ENCODE data around the gene EXOSC5.
"Not testable (repeated sequence)": the region's sequence is repeated elsewhere in the genome, so short reads cannot be mapped to it uniquely, and the experiment has no call there.

The EXOSC5 gene

GRCh38 chr19:41411100-41411967 is 14.2 kb upstream of the EXOSC5 start:
- TF ChIP-seq, protein P1, sequence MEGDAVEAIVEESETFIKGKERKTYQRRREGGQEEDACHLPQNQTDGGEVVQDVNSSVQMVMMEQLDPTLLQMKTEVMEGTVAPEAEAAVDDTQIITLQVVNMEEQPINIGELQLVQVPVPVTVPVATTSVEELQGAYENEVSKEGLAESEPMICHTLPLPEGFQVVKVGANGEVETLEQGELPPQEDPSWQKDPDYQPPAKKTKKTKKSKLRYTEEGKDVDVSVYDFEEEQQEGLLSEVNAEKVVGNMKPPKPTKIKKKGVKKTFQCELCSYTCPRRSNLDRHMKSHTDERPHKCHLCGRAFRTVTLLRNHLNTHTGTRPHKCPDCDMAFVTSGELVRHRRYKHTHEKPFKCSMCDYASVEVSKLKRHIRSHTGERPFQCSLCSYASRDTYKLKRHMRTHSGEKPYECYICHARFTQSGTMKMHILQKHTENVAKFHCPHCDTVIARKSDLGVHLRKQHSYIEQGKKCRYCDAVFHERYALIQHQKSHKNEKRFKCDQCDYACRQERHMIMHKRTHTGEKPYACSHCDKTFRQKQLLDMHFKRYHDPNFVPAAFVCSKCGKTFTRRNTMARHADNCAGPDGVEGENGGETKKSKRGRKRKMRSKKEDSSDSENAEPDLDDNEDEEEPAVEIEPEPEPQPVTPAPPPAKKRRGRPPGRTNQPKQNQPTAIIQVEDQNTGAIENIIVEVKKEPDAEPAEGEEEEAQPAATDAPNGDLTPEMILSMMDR (IDR thresholded peaks at IDR 0.05; ENCODE audit: insufficient read depth, low read length, poor library complexity, severe bottlenecking): no peak

DNA sequence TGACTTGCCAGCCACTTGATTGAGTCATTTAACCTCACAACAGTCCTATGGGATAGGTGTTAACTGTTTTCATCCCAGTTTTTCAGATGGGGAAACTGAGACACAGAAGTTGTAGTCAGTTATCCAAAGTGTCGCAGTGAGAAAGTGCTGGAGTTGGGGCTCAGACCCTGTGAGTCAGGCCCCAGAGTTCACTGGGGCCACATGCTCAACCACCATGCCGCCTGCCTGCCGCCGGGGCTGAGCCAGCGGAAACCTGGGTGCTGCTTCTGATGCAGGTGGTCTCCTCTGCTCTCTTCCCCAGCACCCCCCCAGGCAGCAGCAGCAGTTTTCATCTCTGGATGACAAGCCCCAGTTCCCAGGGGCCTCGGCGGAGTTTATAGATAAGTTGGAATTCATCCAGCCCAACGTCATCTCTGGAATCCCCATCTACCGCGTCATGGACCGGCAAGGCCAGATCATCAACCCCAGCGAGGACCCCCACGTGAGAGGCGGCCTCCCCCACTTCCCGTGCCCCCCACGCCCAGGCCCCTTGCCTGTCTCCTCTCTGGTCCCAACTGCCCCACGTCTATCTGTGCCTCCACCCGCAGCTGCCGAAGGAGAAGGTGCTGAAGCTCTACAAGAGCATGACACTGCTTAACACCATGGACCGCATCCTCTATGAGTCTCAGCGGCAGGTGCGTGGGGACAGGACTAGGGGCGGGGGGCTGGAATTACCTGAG is 13.3 kb upstream of the EXOSC5 start:
- no peaks in the 10 kb centered on the region for H3K9me2 ChIP-seq (replicated peaks; ENCODE audit: insufficient read depth, low read length)

More at GRCh38 chr19:41411100-41411967, 14.2 kb upstream of the EXOSC5 start:
- H3F3A ChIP-seq (ENCODE audit: insufficient read depth): no peaks in the 10 kb centered on the region
- no peaks in the 10 kb centered on the region for H3K27me3 ChIP-seq (ENCODE audit: low read length)
- no peak overlapping the region for H3K27ac ChIP-seq (ENCODE audit: low read depth, low read length)
- no peak overlapping the region for H3K4me2 ChIP-seq (ENCODE audit: low read depth, low read length, poor library complexity, severe bottlenecking)
- H3K36me3 ChIP-seq (ENCODE audit: low read length): no peaks in the 10 kb centered on the region
- H2AFZ ChIP-seq (ENCODE audit: low read depth, low read length, severe bottlenecking): no peak overlapping the region
- no peaks in the 10 kb centered on the region for H3K79me2 ChIP-seq (ENCODE audit: insufficient read depth, low read length)
- no peaks in the 10 kb centered on the region for H3K9me3 ChIP-seq (ENCODE audit: insufficient read depth, low read length)
- H3K9me2 ChIP-seq (replicated peaks; ENCODE audit: insufficient read depth, low read length): no peaks in the 10 kb centered on the region
- H3K9ac ChIP-seq (ENCODE audit: low read length): no peak overlapping the region
- no peak overlapping the region for H3K4me3 ChIP-seq (ENCODE audit: insufficient read depth, low read length, poor library complexity, severe bottlenecking)
- H4K20me1 ChIP-seq (ENCODE audit: low read depth, low read length): no peaks in the 10 kb centered on the region

DNA sequence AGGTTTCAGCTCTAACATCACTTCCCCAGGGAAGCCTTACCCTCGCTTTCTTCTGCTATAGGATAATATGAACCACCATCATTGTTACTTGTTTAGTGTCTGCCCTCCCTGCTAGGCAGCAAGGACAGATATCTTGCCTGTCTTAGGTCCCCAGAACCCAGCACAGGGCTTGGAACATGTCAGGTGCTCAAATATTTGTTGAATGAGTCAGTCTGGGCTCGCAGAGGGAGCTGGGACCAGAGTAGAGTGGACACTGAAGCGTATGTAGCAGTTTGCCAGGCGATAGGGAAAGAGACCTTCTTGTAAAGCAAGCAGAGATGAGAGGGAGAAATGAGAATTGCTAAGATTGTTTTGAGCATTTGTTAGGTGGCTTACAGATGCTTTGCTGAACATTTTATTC is 12.1 kb upstream of the EXOSC5 start:
- no peak overlapping the region for H2AFZ ChIP-seq (ENCODE audit: low read depth, low read length, severe bottlenecking)
- H3K4me2 ChIP-seq (ENCODE audit: low read depth, low read length, poor library complexity, severe bottlenecking): no peak overlapping the region
- H3K9ac ChIP-seq (ENCODE audit: low read length): no peak overlapping the region
- H3K27ac ChIP-seq (ENCODE audit: low read depth, low read length): no peak overlapping the region
- TF ChIP-seq, protein P1 (IDR thresholded peaks at IDR 0.05; ENCODE audit: insufficient read depth, low read length, poor library complexity, severe bottlenecking): no peak
- no peak for TF ChIP-seq EZH2phosphoT487 (conservative IDR thresholded peaks at IDR 0.05; ENCODE audit: low read length)
- no peaks in the 10 kb centered on the region for H3F3A ChIP-seq (ENCODE audit: insufficient read depth)
- H3K27me3 ChIP-seq (ENCODE audit: low read length): no peaks in the 10 kb centered on the region
- no peaks in the 10 kb centered on the region for H3K79me2 ChIP-seq (ENCODE audit: insufficient read depth, low read length)
- H3K36me3 ChIP-seq (ENCODE audit: low read length): no peaks in the 10 kb centered on the region
- no peaks in the 10 kb centered on the region for H4K20me1 ChIP-seq (ENCODE audit: low read depth, low read length)
- no peaks in the 10 kb centered on the region for H3K9me3 ChIP-seq (ENCODE audit: insufficient read depth, low read length)
- no peak overlapping the region for H3K4me3 ChIP-seq (ENCODE audit: insufficient read depth, low read length, poor library complexity, severe bottlenecking)
- no peaks in the 10 kb centered on the region for H3K9me2 ChIP-seq (replicated peaks; ENCODE audit: insufficient read depth, low read length)

More for the DNA sequence above, 13.3 kb upstream of the EXOSC5 start:
- no peaks in the 10 kb centered on the region for H3K27me3 ChIP-seq (ENCODE audit: low read length)
- H3K36me3 ChIP-seq (ENCODE audit: low read length): no peaks in the 10 kb centered on the region
- H2AFZ ChIP-seq (ENCODE audit: low read depth, low read length, severe bottlenecking): no peak overlapping the region
- no peaks in the 10 kb centered on the region for H3K9me3 ChIP-seq (ENCODE audit: insufficient read depth, low read length)
- H3K4me3 ChIP-seq (ENCODE audit: insufficient read depth, low read length, poor library complexity, severe bottlenecking): no peak overlapping the region
- H3K4me2 ChIP-seq (ENCODE audit: low read depth, low read length, poor library complexity, severe bottlenecking): no peak overlapping the region
- no peaks in the 10 kb centered on the region for H4K20me1 ChIP-seq (ENCODE audit: low read depth, low read length)
- no peaks in the 10 kb centered on the region for H3K79me2 ChIP-seq (ENCODE audit: insufficient read depth, low read length)
- TF ChIP-seq, protein P1 (IDR thresholded peaks at IDR 0.05; ENCODE audit: insufficient read depth, low read length, poor library complexity, severe bottlenecking): no peak
- TF ChIP-seq EZH2phosphoT487 (conservative IDR thresholded peaks at IDR 0.05; ENCODE audit: low read length): no peak
- H3K27ac ChIP-seq (ENCODE audit: low read depth, low read length): no peak overlapping the region
- H3F3A ChIP-seq (ENCODE audit: insufficient read depth): no peaks in the 10 kb centered on the region
- no peak overlapping the region for H3K9ac ChIP-seq (ENCODE audit: low read length)

DNA sequence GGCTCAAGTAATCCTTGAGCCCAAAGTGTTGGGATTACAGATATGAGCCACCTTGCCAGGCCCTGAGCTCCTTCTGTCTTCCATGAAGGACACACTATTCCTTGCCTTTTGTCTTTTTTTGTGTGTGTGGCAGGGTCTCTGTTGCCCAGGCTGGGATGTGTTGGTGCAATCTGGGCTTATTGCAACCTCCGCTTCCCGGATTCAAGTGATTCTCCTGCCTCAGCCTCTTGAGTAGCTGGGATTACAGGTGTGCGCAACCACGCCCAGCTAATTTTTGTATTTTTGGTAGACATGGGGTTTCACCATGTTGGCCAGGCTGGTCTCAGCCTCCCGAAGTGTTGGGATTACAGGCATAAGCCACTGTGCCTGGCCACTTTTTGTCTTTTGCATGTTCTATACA is 11.7 kb upstream of the EXOSC5 start:
- H3F3A ChIP-seq (ENCODE audit: insufficient read depth); H3K27ac ChIP-seq (ENCODE audit: low read depth, low read length); H3K36me3 ChIP-seq (ENCODE audit: low read length): not testable (repeated sequence)

More for the DNA sequence above, 11.7 kb upstream of the EXOSC5 start:
- not testable (repeated sequence) for H3K4me2 ChIP-seq (ENCODE audit: low read depth, low read length, poor library complexity, severe bottlenecking); H3K4me3 ChIP-seq (ENCODE audit: insufficient read depth, low read length, poor library complexity, severe bottlenecking); H3K9me3 ChIP-seq (ENCODE audit: insufficient read depth, low read length); H3K27me3 ChIP-seq (ENCODE audit: low read length); H3K9me2 ChIP-seq (replicated peaks; ENCODE audit: insufficient read depth, low read length); H3K9ac ChIP-seq (ENCODE audit: low read length); H2AFZ ChIP-seq (ENCODE audit: low read depth, low read length, severe bottlenecking); H4K20me1 ChIP-seq (ENCODE audit: low read depth, low read length); H3K79me2 ChIP-seq (ENCODE audit: insufficient read depth, low read length)

Data from SU-DHL-6 (cell line).